ENCODE results near the gene POLR2E. TPM values are rescaled to one million over a fixed set of nuclear protein-coding genes. Genes with fewer than 3 reads are reported as not detected.

POLR2E gene
- total and polyA plus RNA-seq, 2 of the 13 experiments (the other 11 are each of a cell fraction or from before 2014, with no cell fraction given) = 140 to 272 TPM

- TF ChIP-seq ZNF460 (CRISPR knock-in tag; IDR thresholded peaks at IDR 0.05; ENCODE audit: borderline replicate concordance) = no peak; the same call in 1 of the 2 replicates
- TF ChIP-seq ZNF616 (CRISPR knock-in tag; IDR thresholded peaks at IDR 0.05; ENCODE audit: low read depth) = no peak; the same call in 1 of the 2 replicates
- no peak; the same call in none of the 2 replicates for TF ChIP-seq ZNF441 (CRISPR knock-in tag; IDR thresholded peaks at IDR 0.05; ENCODE audit: borderline replicate concordance)
- no peak for TF ChIP-seq GLMP (CRISPR knock-in tag; IDR thresholded peaks at IDR 0.05; ENCODE audit: borderline replicate concordance)
- no peak for TF ChIP-seq MEIS2 (CRISPR knock-in tag; IDR thresholded peaks at IDR 0.05)
- peak; percentile 84 for TF ChIP-seq ZSCAN9 (CRISPR knock-in tag; IDR thresholded peaks at IDR 0.05; ENCODE audit: borderline replicate concordance)
- TF ChIP-seq ZBTB10 (CRISPR knock-in tag; IDR thresholded peaks at IDR 0.05; ENCODE audit: borderline replicate concordance) = no peak
- TF ChIP-seq U2AF2 (IDR thresholded peaks at IDR 0.05; ENCODE audit: low read depth, low read length) = no peak
- no peak for TF ChIP-seq AHDC1 (CRISPR knock-in tag; IDR thresholded peaks at IDR 0.05; ENCODE audit: borderline replicate concordance)
- no peak for TF ChIP-seq FOXK2 (IDR thresholded peaks at IDR 0.05)
- TF ChIP-seq THAP11 (CRISPR knock-in tag; IDR thresholded peaks at IDR 0.05) = peak; percentile 72
- TF ChIP-seq ZNF790 (CRISPR knock-in tag; IDR thresholded peaks at IDR 0.05; ENCODE audit: borderline replicate concordance) = peak; percentile 92; the same call in 1 of the 2 replicates
- peak; percentile 44; the same call in 1 of the 2 replicates for TF ChIP-seq SAFB2 (CRISPR knock-in tag; IDR thresholded peaks at IDR 0.05; ENCODE audit: borderline replicate concordance, low read depth)
- TF ChIP-seq KDM5A (IDR thresholded peaks at IDR 0.05; ENCODE audit: borderline replicate concordance, low read length) = peak; percentile 36; the same call in 1 of the 2 replicates
- no peak for TF ChIP-seq ZNF276 (CRISPR knock-in tag; IDR thresholded peaks at IDR 0.05; ENCODE audit: low read depth)
Observed at GRCh38 chr19:1103708-1104310, 8.6 kb upstream of the POLR2E start, which contains the start of gene GPX4 (continued).
